BLaER1 treated with 17β-estradiol and CSF1 and Interleukin-3, amounts not matched to agents 10 nM and 100 nM (cell line): ENCODE results near the gene MGST2.
"Not testable (repeated sequence)": the region's sequence is repeated elsewhere in the genome, so short reads cannot be mapped to it uniquely, and the experiment has no call there.

Experiments used
- H3K27ac ChIP-seq, 11 experiments: shearing (Covaris generic); formaldehyde crosslinking; 2 replicates each; pipeline ENCODE4 v1.8.1; 2022
- H3K27me3 ChIP-seq, 11 experiments: shearing (Covaris generic); formaldehyde crosslinking; 2 replicates each; pipeline ENCODE4 v1.8.1; 2022
- H3K36me3 ChIP-seq, 11 experiments: shearing (Covaris generic); formaldehyde crosslinking; 2 replicates each; pipeline ENCODE4 v1.8.1; 2022
- H3K4me1 ChIP-seq, 10 experiments: shearing (Covaris generic); formaldehyde crosslinking; 2 replicates each; pipeline ENCODE4 v1.8.1; 2022
- H3K4me2 ChIP-seq, 11 experiments: shearing (Covaris generic); formaldehyde crosslinking; 2 replicates each; pipeline ENCODE4 v1.8.1; 2022
- H3K4me3 ChIP-seq, 10 experiments: shearing (Covaris generic); formaldehyde crosslinking; 2 replicates each; pipeline ENCODE4 v1.8.1; 2022
- H3K9ac ChIP-seq, 11 experiments: shearing (Covaris generic); formaldehyde crosslinking; 2 replicates each; pipeline ENCODE4 v1.8.1; 2022
- H3K9me3 ChIP-seq, 11 experiments: shearing (Covaris generic); formaldehyde crosslinking; replicated peaks in 1 of 11; 2 replicates each; pipeline ENCODE4 v1.8.1; 2022
- H4K20me1 ChIP-seq, 11 experiments: shearing (Covaris generic); formaldehyde crosslinking; 2 replicates each; pipeline ENCODE4 v1.8.1; 2022
- Cebpa-rat ChIP-seq, 11 experiments: shearing (Covaris generic); IDR thresholded peaks; 2 replicates each; pipeline ENCODE4 v1.8.1; 2022

MGST2 gene

GRCh38 chr4:139685180-139685579 lies 19.6 kb downstream of the MGST2 start:
- no peak for TF ChIP-seq Cebpa-rat (IDR thresholded peaks at IDR 0.05)
- H3K4me3 ChIP-seq: no peak overlapping the region
- H3K36me3 ChIP-seq: peaks cover 0 to 17% (median 9%) of the 10 kb centered on the region in 11 experiments; a peak in 10 of 22 replicates
- H3K4me2 ChIP-seq: peak overlapping the region in 3 of 11 experiments; percentile 2 to 34 (median 15); a peak in 2 of 22 replicates
- peaks cover 0 to 29% (median 3%) of the 10 kb centered on the region in 10 experiments; a peak in 10 of 20 replicates for H3K4me1 ChIP-seq
- peaks cover 18 to 33% (median 25%) of the 10 kb centered on the region in 11 experiments for H3K9me3 ChIP-seq
- H3K27ac ChIP-seq: no peak overlapping the region
- no peaks in the 10 kb centered on the region for H4K20me1 ChIP-seq
- no peak overlapping the region for H3K9ac ChIP-seq
- no peaks in the 10 kb centered on the region for H3K27me3 ChIP-seq

- TF ChIP-seq Cebpa-rat (IDR thresholded peaks at IDR 0.05): no peak
- Histone ChIP-seq H3K9me3 (peaks cover 18 to 33% (median 25%) of the 10 kb centered on the region in 11 experiments), H3K27me3 (no peaks in the 10 kb centered on the region), H3K36me3 (peaks cover 0 to 17% (median 9%) of the 10 kb centered on the region in 11 experiments; a peak in 10 of 22 replicates), H3K4me1 (peaks cover 0 to 27% (median 3%) of the 10 kb centered on the region in 10 experiments; a peak in 9 of 20 replicates), H3K9ac (no peak overlapping the region), H3K4me3 (no peak overlapping the region), H3K4me2 (peak overlapping the region in 2 of 11 experiments; percentile 2 to 34; a peak in 1 of 22 replicates), H4K20me1 (no peaks in the 10 kb centered on the region), H3K27ac (no peak overlapping the region)
Observed at GRCh38 chr4:139686130-139686529, 20.5 kb downstream of the MGST2 start.

- Histone ChIP-seq H3K4me1 (peaks cover 0 to 30% (median 3%) of the 10 kb centered on the region in 10 experiments; a peak in 9 of 20 replicates), H3K36me3 (peaks cover 0 to 17% (median 9%) of the 10 kb centered on the region in 11 experiments; a peak in 10 of 22 replicates), H4K20me1 (no peaks in the 10 kb centered on the region), H3K27ac (no peak overlapping the region), H3K4me2 (no peak overlapping the region), H3K9ac (no peak overlapping the region), H3K9me3 (peaks cover 18 to 33% (median 25%) of the 10 kb centered on the region in 11 experiments), H3K4me3 (no peak overlapping the region), H3K27me3 (no peaks in the 10 kb centered on the region)
- TF ChIP-seq Cebpa-rat (IDR thresholded peaks at IDR 0.05): no peak
Observed at GRCh38 chr4:139686988-139687387, 21.4 kb downstream of the MGST2 start.

GRCh38 chr4:139689093-139689722 lies 23.6 kb downstream of the MGST2 start:
- Histone ChIP-seq H3K27ac (no peak overlapping the region), H3K4me3 (no peak overlapping the region), H3K4me1 (peaks cover 0 to 25% (median 5%) of the 10 kb centered on the region in 10 experiments; a peak in 10 of 20 replicates), H3K9ac (no peak overlapping the region), H3K27me3 (no peaks in the 10 kb centered on the region), H3K36me3 (peaks cover 0 to 12% (median 9%) of the 10 kb centered on the region in 11 experiments; a peak in 10 of 22 replicates), H4K20me1 (no peaks in the 10 kb centered on the region), H3K4me2 (no peak overlapping the region), H3K9me3 (peaks cover 12 to 20% (median 16%) of the 10 kb centered on the region in 11 experiments)
- no peak for TF ChIP-seq Cebpa-rat (IDR thresholded peaks at IDR 0.05)

- Histone ChIP-seq H4K20me1 (no peaks in the 10 kb centered on the region), H3K9me3 (peaks cover 0 to 8% (median 4%) of the 10 kb centered on the region in 11 experiments; a peak in 13 of 22 replicates), H3K4me1 (peaks cover 0 to 23% (median 5%) of the 10 kb centered on the region in 10 experiments; a peak in 10 of 20 replicates), H3K4me3 (no peak overlapping the region), H3K27ac (no peak overlapping the region), H3K4me2 (no peak overlapping the region), H3K36me3 (peaks cover 0 to 4% (median 0%) of the 10 kb centered on the region in 11 experiments; a peak in 1 of 22 replicates), H3K27me3 (no peaks in the 10 kb centered on the region), H3K9ac (no peak overlapping the region)
- no peak for TF ChIP-seq Cebpa-rat (IDR thresholded peaks at IDR 0.05)
Observed at GRCh38 chr4:139690419-139690818, 24.8 kb downstream of the MGST2 start.

GRCh38 chr4:139692309-139693012 lies 26.8 kb downstream of the MGST2 start:
- peaks cover 0 to 14% (median 5%) of the 10 kb centered on the region in 10 experiments; a peak in 10 of 20 replicates for H3K4me1 ChIP-seq
- peaks cover 0 to 12% (median 7%) of the 10 kb centered on the region in 11 experiments; a peak in 14 of 22 replicates for H3K9me3 ChIP-seq
- H3K4me2 ChIP-seq: peak overlapping the region in 5 of 11 experiments; percentile 7 to 50 (median 32); a peak in 10 of 22 replicates
- no peaks in the 10 kb centered on the region for H4K20me1 ChIP-seq
- H3K9ac ChIP-seq: peak overlapping the region in 1 of 11 experiments; percentile 2; a peak in 1 of 22 replicates
- H3K36me3 ChIP-seq: 0 out of 22 replicates have a peak, but pooled peaks cover 0 to 4% (median 0%) of the 10 kb centered on the region in 11 experiments
- no peaks in the 10 kb centered on the region for H3K27me3 ChIP-seq
- no peak overlapping the region for H3K4me3 ChIP-seq
- H3K27ac ChIP-seq: peak overlapping the region in 3 of 11 experiments; percentile 0 to 32 (median 3); a peak in 2 of 22 replicates
- TF ChIP-seq Cebpa-rat (IDR thresholded peaks at IDR 0.05): no peak

- TF ChIP-seq Cebpa-rat (IDR thresholded peaks at IDR 0.05): no peak
- H3K27ac ChIP-seq: no peak overlapping the region
Observed at GRCh38 chr4:139694522-139695107, 29.0 kb downstream of the MGST2 start.

GRCh38 chr4:139696491-139696890 lies 30.9 kb downstream of the MGST2 start:
- Histone ChIP-seq H3K27me3 (no peaks in the 10 kb centered on the region), H3K4me1 (peaks cover 0 to 14% (median 5%) of the 10 kb centered on the region in 10 experiments; a peak in 10 of 20 replicates), H3K9me3 (peaks cover 0 to 12% (median 7%) of the 10 kb centered on the region in 11 experiments; a peak in 14 of 22 replicates), H3K27ac (no peak overlapping the region), H3K4me3 (no peak overlapping the region), H3K36me3 (0 out of 22 replicates have a peak, but pooled peaks cover 0 to 4% (median 0%) of the 10 kb centered on the region in 11 experiments), H4K20me1 (no peaks in the 10 kb centered on the region), H3K9ac (no peak overlapping the region), H3K4me2 (no peak overlapping the region)
- TF ChIP-seq Cebpa-rat (IDR thresholded peaks at IDR 0.05): no peak

More at GRCh38 chr4:139694522-139695107, 29.0 kb downstream of the MGST2 start:
- Histone ChIP-seq H3K4me2 (no peak overlapping the region), H3K27me3 (no peaks in the 10 kb centered on the region), H3K4me3 (no peak overlapping the region), H3K36me3 (0 out of 22 replicates have a peak, but pooled peaks cover 0 to 4% (median 0%) of the 10 kb centered on the region in 11 experiments), H3K9me3 (peaks cover 0 to 12% (median 7%) of the 10 kb centered on the region in 11 experiments; a peak in 14 of 22 replicates), H3K4me1 (peaks cover 0 to 14% (median 5%) of the 10 kb centered on the region in 10 experiments; a peak in 10 of 20 replicates), H3K9ac (no peak overlapping the region), H4K20me1 (no peaks in the 10 kb centered on the region)

- H3K36me3 ChIP-seq, H3K9ac ChIP-seq, H3K4me2 ChIP-seq, H3K4me3 ChIP-seq, H3K4me1 ChIP-seq, H4K20me1 ChIP-seq, H3K27ac ChIP-seq, H3K27me3 ChIP-seq: not testable (repeated sequence)
- peaks cover 0 to 12% (median 7%) of the 10 kb centered on the region in 11 experiments; a peak in 14 of 22 replicates for H3K9me3 ChIP-seq
Observed at GRCh38 chr4:139698167-139698925, 32.7 kb downstream of the MGST2 start.
